Measurements from ENCODE around the gene SLC28A2.
A peak's percentile ranks its signal among the peaks of the same experiment; 100 is the strongest.
"Not testable (repeated sequence)": the region's sequence is repeated elsewhere in the genome, so short reads cannot be mapped to it uniquely, and the experiment has no call there.

The SLC28A2 gene

GRCh38 chr15:45251888-45252287 is at the start of gene SLC28A2:
TSS of gene SLC28A2 (plus strand) at chr15:45252234. CDS start at chr15:45253216, 982 bp downstream.
- DNase-seq = no peak

GRCh38 chr15:45203182-45203581 is 48.9 kb upstream of the SLC28A2 start:
- DNase-seq = no peak

- peak; percentile 68 to 76 for DNase-seq
These were observed 46.8 kb upstream of the SLC28A2 start for GRCh38 chr15:45205192-45205591.

- DNase-seq = no peak
These were observed 39.5 kb upstream of the SLC28A2 start for GRCh38 chr15:45212493-45212892.

- DNase-seq = no peak
These were observed 30.9 kb upstream of the SLC28A2 start for GRCh38 chr15:45221053-45221599.

GRCh38 chr15:45221967-45222366 is 30.1 kb upstream of the SLC28A2 start:
- DNase-seq = no peak

GRCh38 chr15:45224621-45225217 is 27.3 kb upstream of the SLC28A2 start:
- no peak for DNase-seq

- DNase-seq = no peak
These were observed 26.3 kb upstream of the SLC28A2 start for GRCh38 chr15:45225506-45226273.

- no peak for DNase-seq
These were observed 23.1 kb upstream of the SLC28A2 start for GRCh38 chr15:45228931-45229330.

GRCh38 chr15:45230245-45230965 is 21.6 kb upstream of the SLC28A2 start:
- DNase-seq = no peak

GRCh38 chr15:45231132-45231531 is 20.9 kb upstream of the SLC28A2 start:
- DNase-seq = no peak

- no peak for DNase-seq
These were observed 20.0 kb upstream of the SLC28A2 start for GRCh38 chr15:45231864-45232562.

- DNase-seq = no peak
These were observed 17.3 kb upstream of the SLC28A2 start for GRCh38 chr15:45234562-45235235.

- not testable (repeated sequence) for DNase-seq
These were observed 15.2 kb upstream of the SLC28A2 start for GRCh38 chr15:45236806-45237205.

GRCh38 chr15:45242289-45242688 is 9.7 kb upstream of the SLC28A2 start:
- peak in 1 of 2 experiments; percentile 9 for DNase-seq

- no peak for DNase-seq
These were observed 2.8 kb upstream of the SLC28A2 start for GRCh38 chr15:45249125-45249780.

GRCh38 chr15:45253330-45253729 is 1.3 kb downstream of the SLC28A2 start:
- DNase-seq = no peak

- no peak for DNase-seq
These were observed 2.4 kb downstream of the SLC28A2 start for GRCh38 chr15:45254405-45254804.

- DNase-seq = not testable (repeated sequence)
These were observed 2.8 kb downstream of the SLC28A2 start for GRCh38 chr15:45254824-45255223.

GRCh38 chr15:45259796-45260195 is 7.8 kb downstream of the SLC28A2 start:
- no peak for DNase-seq

- DNase-seq = no peak
These were observed 10.9 kb downstream of the SLC28A2 start for GRCh38 chr15:45262906-45263461.

All from activated CD4-positive, alpha-beta T cell treated with anti-CD3 and anti-CD28 coated beads, Interleukin-2, amount 50 U/mL, for 48 hours (primary cell).